ENCODE measurements around the gene C2CD4D. TPM values are rescaled to one million over a fixed set of nuclear protein-coding genes. Genes with fewer than 3 reads are reported as not detected.

C2CD4D gene
- total RNA-seq, 1 experiment from 2014 or later, result not detected

- no peak for DNase-seq (ENCODE audit: low read depth)
Observed at GRCh38 chr1:151814971-151815545, 24.6 kb downstream of the C2CD4D start.

DNA sequence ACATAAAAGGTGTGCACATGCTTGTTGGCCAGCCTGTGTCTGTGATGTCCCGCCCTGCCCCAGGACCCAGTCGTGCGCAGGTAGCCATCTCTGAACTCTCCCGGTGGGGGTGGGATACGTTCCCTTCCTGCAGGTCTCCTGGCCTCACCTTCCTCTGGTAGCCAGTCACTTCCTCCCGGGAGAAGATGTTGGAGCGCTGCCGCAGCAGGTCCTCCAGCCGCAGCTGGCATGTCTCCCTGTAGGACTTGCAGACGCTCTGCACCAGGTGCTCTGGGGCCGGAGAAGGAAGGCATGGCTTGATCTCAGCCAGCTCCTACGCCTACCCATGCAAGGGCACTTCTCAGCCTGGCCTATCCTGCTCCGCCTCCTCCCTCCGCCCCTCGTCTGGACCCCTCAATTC, 25.2 kb downstream of the C2CD4D start:
- no peak for DNase-seq (ENCODE audit: low read depth)

DNA sequence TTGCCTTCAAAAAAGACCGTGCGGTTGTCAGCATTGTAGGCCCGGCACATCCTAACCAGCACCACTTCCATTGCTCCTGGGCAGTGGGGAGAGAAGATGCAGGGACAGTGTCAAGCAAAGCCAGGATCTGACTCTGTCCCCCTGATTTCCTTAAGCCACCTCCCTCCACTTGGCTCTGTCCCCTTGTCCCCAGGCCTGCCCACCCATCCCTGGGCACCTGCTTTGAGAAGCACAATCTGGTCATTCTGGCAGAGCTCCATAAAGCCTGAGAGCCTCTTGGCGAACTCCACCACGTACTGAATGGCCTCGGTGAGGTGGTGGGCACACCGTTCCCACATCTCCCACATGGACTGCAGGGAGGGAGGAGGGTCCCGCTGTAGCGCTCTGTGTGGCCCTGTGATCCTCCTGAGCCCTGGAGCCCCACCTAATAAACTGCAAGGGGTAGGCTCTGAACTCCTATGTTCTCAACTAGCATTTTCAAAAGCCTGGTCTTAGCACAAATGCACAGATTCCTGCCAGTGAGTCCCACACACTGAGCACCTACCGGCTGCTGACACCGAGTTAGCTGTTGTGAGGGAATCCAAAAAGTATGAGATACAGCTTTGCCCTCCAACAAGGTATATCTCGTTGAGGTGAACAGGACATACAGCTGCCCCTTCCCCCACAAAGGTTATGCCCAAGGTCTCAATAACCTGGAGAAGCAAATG, 26.2 kb downstream of the C2CD4D start:
- DNase-seq (ENCODE audit: low read depth), result no peak

GRCh38 chr1:151811181-151811580, 28.4 kb downstream of the C2CD4D start:
- DNase-seq (ENCODE audit: low read depth), result peak; percentile 43

DNA sequence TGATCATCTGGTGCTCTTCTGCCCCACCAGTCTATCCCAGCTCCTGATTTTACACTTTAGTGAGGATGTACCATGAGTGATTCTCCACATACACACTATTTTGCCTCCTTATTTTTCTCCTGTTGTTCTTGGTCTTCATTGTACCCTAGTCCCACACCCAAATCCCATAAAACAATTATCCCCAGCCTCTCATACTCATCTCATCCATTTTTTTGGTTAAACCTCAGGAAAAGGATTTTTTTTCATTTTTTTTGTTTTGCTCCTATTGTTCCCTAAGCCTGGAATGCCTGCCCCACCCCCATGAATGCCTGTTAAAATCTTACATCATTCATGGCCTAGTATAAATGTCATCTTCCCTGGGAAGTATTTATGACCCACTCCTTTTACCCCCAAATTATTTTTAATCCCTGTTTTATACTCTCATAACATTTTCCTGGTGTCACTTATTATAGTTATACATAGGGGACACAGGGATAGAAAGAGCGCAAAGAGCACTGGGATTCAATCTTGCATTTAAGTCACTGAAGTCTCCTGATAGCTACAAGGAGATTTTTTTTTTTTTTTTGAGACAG, 29.5 kb downstream of the C2CD4D start:
- DNase-seq (ENCODE audit: low read depth), result no peak

GRCh38 chr1:151809290-151809984, 30.2 kb downstream of the C2CD4D start:
- DNase-seq (ENCODE audit: low read depth), result no peak

DNA sequence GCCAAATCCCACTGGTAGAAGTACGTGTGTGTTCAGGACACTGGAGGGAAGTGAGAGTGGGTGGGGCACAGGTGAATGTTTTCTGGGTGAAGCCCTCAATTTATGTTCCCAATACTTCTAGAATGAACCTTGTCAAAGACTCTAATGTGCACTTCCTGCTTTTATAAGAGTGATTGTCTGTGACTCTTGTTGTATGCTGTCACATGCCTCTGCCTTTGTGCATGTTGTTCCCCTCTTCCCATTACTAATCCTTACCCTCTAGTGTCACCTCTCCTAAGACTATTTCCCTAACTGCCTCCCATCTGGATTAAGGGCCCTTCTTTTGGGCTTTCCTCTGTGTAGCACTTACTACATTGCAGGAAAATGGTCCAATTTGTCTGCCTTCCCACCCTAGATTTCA, 31.9 kb downstream of the C2CD4D start:
- DNase-seq (ENCODE audit: low read depth), result no peak

GRCh38 chr1:151807131-151807530, 32.5 kb downstream of the C2CD4D start:
- DNase-seq (ENCODE audit: low read depth), result no peak

DNA sequence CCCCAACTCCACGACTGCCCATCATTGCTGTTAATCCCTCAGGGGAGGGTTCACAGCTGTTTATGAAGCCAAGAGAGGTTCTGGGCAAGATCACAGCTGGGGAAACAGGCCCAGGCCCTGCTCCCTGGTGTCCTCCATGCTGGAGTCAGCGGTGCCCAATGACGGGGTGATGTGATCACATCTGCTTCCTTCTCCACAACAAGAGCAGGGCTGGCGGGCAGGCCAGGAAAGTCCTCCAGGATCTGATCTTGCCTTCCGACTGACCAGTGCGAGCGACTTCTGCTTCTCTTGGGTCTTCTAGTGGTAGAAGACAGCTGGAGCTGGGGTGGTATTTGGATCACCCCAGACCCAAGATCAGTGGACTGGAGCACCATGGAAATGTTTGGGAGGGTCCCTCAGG, 33.5 kb downstream of the C2CD4D start:
- DNase-seq (ENCODE audit: low read depth), result no peak

GRCh38 chr1:151805066-151805820, 34.4 kb downstream of the C2CD4D start, which contains the start of gene LINGO4:
Gene LINGO4 (minus strand): TSS chr1:151805419. CDS start chr1:151802704, 2,715 bp downstream.
- no peak for DNase-seq (ENCODE audit: low read depth)

GRCh38 chr1:151803915-151804314, 35.7 kb downstream of the C2CD4D start:
- no peak for DNase-seq (ENCODE audit: low read depth)

DNA sequence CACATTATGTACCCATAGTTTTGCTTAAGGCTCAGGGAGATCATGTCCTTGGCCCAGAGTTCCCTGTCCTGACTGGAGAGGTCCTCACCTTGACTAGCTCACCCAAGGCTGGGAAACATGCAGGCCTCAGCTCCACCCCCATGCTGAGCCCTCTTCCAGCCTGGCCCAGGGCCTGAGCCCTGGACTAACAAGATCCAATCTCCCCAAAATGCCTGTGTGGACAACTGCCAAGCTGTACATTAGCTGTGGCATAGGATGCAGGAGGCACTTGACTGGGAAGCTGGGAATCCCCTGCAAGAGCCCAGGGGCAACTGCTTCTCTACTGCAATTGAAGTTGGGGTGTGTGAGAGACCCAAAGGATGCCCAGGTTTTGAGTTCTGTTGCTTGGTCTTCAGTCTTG, 36.5 kb downstream of the C2CD4D start:
- DNase-seq (ENCODE audit: low read depth), result no peak

DNA sequence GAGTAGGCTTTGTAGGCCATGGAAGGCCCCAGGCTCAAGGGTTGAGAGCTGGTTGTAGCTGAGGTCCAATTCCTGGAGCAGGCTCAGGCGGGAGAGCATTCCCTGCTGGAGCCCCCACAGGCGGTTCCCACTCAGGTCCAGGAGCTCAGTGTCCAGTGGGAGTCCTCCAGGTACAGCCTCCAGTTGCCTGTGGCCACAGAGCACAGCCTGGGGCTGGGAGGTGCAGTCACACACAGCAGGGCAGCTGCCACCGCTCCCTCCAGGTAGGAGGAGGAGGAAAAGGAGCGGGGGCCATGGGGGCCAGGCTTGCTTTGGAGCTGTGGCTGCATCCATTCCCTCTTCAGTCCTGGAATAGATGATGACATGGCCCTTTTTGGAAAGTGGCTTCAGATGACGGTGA, 37.2 kb downstream of the C2CD4D start:
- DNase-seq (ENCODE audit: low read depth), result no peak

GRCh38 chr1:151801846-151802245, 37.8 kb downstream of the C2CD4D start:
- no peak for DNase-seq (ENCODE audit: low read depth)

GRCh38 chr1:151801310-151801820, 38.3 kb downstream of the C2CD4D start:
- no peak for DNase-seq (ENCODE audit: low read depth)

DNA sequence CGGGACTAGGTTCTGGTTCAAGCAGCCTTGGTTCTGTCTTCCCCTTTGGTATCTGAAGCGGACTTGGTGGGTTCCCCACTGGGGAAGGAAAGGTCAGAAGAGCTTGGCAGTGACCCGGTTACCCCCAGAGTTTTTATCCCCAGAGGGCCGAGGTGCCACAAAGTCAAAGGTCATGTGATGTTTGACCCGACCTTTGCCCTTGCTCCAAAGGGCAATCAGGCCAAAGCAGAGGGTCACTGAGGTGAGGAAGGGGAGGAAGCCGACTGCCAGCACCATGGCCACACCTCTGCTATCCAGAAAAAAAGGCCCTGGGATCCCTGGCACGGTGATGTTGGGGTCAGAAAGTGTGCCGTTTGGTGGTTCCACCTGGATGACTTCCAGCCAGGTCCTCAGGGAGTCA, 38.8 kb downstream of the C2CD4D start:
- no peak for DNase-seq (ENCODE audit: low read depth)

DNA sequence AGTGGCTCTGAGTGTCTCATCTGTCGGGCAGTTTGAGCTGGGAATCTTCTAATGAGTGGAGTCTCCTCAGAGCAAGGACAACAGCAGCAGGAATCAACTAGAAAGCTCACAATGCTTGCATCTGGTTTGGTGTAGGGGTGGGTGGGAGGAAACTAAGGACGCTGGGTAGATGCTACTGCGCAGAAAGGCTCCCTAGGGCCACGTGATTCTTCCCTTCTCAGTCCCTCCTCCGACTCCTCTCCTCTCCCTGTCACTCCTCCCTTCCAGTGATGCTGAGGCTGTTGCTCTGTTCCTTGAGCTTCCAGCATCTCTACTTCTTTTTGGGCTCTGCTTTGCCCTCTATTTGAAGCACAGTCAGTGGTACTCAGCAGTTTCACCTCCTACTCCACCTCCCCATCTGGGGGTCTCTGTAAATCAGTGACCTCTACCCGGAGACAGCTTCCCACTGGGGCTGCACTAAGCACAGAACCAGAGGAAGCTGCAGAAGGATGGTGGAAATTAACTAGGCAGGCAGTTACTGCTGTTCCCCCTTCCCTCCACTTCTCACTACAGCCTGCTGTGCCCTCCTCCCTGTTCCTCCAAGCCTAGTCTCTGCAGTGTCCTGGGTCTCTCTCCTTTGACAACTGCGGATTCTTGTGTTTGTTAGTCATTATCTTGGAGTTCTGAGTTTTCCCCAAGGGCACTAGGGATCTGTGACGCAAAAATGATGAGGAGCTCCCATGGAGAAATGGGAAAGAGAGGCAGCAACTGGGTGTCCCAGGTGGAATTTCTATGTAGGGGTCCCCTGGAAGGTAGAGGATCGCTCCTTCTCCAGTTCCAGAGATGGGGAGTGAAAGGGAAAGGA, 40.2 kb downstream of the C2CD4D start:
- peak; percentile 46 for DNase-seq (ENCODE audit: low read depth)

GRCh38 chr1:151798571-151798970, 41.0 kb downstream of the C2CD4D start:
- no peak for DNase-seq (ENCODE audit: low read depth)

GRCh38 chr1:151790940-151791651, 48.5 kb downstream of the C2CD4D start:
- DNase-seq (ENCODE audit: low read depth), result peak; percentile 52

Data from M059J (cell line).